ENCODE measurements around the gene DTYMK.

The DTYMK gene

GRCh38 chr2:241686324-241686649, 328 bp downstream of the DTYMK start:
- Mint-ChIP-seq H3K27ac (peak overlapping the region; percentile 87), H3K9me3 (no peaks in the 10 kb centered on the region), H3K4me3 (peak overlapping the region; percentile 95), H3K4me1 (peaks cover 36% of the 10 kb centered on the region), H3K36me3 (peaks cover 3% of the 10 kb centered on the region), H3K27me3 (no peaks in the 10 kb centered on the region)

DNA sequence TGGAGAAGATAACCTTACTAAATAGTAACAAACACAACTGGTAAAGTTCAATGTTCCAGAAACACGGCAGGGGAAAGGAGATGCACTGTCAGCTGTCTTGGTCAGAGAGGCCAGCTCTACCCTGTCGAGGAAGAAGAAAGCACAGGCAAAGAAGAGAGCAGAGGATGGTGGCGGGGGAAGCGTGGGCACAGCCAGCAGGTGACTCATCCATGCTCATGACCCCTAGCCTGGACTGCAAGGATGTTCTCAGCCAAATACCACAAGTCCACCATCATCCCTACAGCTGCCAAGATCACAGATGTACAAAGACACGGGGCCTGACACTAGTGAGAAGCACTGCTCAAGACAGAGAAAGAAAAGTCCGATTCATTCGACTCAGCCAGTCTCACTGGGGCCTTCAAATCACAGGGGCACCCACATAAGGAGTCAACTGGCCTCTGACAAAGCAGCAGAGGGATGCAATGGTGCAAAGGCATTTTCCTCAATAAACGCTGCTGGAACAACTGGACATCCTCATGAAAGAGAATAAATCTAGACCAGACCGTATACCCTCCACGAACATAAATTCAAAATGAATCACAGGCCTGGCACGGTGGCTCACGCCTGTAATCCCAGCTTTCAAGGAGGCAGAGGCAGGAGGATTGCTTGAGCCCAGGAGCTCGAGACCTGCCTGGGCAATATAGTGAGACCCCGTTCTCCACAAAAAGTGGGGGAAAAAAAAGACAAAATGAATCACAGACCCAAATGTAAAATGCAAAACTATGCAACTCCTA, 5.6 kb downstream of the DTYMK start:
- Mint-ChIP-seq H3K4me3 (no peak overlapping the region), H3K36me3 (peaks cover 6% of the 10 kb centered on the region), H3K4me1 (peaks cover 25% of the 10 kb centered on the region), H3K9me3 (no peaks in the 10 kb centered on the region), H3K27ac (peak overlapping the region; percentile 1), H3K27me3 (no peaks in the 10 kb centered on the region)

DNA sequence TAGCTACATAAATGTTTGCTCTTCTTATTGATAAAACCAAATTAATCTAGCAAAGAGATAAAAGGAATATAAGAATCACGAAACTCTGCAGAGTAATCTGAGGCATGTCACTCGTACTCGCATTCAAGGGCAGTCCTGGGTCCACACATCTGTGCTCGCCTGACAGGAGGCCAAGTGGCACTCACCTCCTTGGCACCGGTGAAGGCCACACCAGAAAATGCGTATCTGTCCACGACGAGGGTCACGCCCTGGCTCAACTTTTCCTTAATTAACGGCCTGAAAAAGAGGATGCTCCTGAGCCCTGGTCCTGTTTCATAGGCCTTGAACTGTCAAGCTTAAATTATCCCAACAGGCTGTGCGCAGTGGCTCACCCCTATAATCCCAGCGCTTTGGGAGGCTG, 6.6 kb downstream of the DTYMK start:
- peaks cover 6% of the 10 kb centered on the region for H3K36me3 Mint-ChIP-seq
- no peaks in the 10 kb centered on the region for H3K27me3 Mint-ChIP-seq
- H3K9me3 Mint-ChIP-seq: no peaks in the 10 kb centered on the region
- H3K4me3 Mint-ChIP-seq: no peak overlapping the region
- H3K4me1 Mint-ChIP-seq: peaks cover 19% of the 10 kb centered on the region
- no peak overlapping the region for H3K27ac Mint-ChIP-seq

DNA sequence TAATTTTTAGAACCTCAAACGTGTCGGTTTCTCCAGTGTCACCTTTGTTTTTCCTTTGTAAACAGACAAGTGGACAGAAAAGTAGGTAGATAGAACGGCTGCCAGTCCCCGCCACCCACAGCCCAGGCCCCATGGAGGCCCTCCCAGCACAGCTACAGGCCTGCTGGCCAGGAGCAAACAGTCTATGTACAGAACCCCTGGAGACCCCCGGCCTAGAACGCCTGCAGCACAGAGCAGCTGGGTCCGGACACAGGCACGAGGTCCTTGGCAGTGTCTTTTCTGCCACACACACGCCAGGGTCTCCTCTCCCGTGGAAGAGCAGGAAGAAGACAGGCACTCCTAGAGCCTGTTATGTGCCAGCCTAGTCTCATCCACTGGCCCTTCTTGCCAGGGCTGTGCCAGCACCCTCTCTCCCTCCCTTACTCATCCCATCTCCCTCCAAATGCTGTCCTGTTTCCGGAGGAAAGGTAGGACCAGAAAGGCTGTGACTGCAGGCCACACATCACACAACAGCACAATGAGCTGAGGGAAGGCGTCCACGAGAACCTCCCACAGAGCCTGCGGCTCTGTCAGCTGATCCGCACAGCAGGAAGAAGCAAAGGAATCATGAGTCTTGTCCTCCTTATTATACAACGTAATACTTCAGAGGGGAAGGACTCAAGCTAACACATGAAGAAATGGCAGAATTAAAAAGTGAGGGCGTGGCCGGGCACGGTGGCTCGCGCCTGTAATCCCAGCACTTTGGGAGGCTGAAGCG, 7.7 kb downstream of the DTYMK start:
- Mint-ChIP-seq H3K27ac (peak overlapping the region; percentile 23), H3K9me3 (no peaks in the 10 kb centered on the region), H3K4me1 (peaks cover 10% of the 10 kb centered on the region), H3K36me3 (peaks cover 2% of the 10 kb centered on the region), H3K27me3 (no peaks in the 10 kb centered on the region), H3K4me3 (no peak overlapping the region)

GRCh38 chr2:241678307-241678706, 8.3 kb downstream of the DTYMK start:
- Mint-ChIP-seq H3K27ac (no peak overlapping the region), H3K4me3 (no peak overlapping the region), H3K4me1 (peaks cover 8% of the 10 kb centered on the region), H3K36me3 (peaks cover 2% of the 10 kb centered on the region), H3K27me3 (no peaks in the 10 kb centered on the region), H3K9me3 (no peaks in the 10 kb centered on the region)

GRCh38 chr2:241677392-241677791, 9.2 kb downstream of the DTYMK start:
- Mint-ChIP-seq H3K27ac (no peak overlapping the region), H3K4me1 (peaks cover 8% of the 10 kb centered on the region), H3K27me3 (no peaks in the 10 kb centered on the region), H3K4me3 (no peak overlapping the region), H3K9me3 (no peaks in the 10 kb centered on the region), H3K36me3 (peaks cover 2% of the 10 kb centered on the region)

GRCh38 chr2:241676665-241677064, 9.9 kb downstream of the DTYMK start:
- H3K27ac Mint-ChIP-seq: no peak overlapping the region

DNA sequence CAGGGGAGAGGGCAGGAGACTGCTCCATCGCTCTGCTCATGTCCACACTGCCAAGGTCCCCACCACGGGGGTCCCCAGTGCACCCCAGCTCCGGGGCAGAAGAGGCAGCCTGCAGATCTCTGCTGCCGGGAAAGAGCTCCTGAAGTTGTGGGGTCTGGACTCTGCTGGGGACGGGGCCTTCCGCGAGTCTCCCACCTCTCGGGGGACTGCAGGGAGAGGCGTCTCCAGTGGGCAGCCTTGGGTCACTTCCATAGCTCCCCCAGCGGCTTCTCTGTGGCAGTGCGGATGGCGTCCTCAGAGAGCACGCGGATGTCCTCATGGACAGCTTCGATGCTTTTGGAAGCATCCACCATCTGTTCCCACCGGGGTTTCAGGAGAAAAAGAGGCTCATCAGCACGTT, 10.7 kb downstream of the DTYMK start:
- Mint-ChIP-seq H3K4me3 (no peak overlapping the region), H3K27ac (no peak overlapping the region), H3K9me3 (no peaks in the 10 kb centered on the region), H3K27me3 (no peaks in the 10 kb centered on the region), H3K36me3 (peaks cover 4% of the 10 kb centered on the region), H3K4me1 (peaks cover 4% of the 10 kb centered on the region)

More at GRCh38 chr2:241676665-241677064, 9.9 kb downstream of the DTYMK start:
- Mint-ChIP-seq H3K4me3 (no peak overlapping the region), H3K27me3 (no peaks in the 10 kb centered on the region), H3K4me1 (peaks cover 8% of the 10 kb centered on the region), H3K9me3 (no peaks in the 10 kb centered on the region), H3K36me3 (peaks cover 2% of the 10 kb centered on the region)

- H3K4me1 Mint-ChIP-seq: no peaks in the 10 kb centered on the region
- peaks cover 4% of the 10 kb centered on the region for H3K36me3 Mint-ChIP-seq
- no peak overlapping the region for H3K27ac Mint-ChIP-seq
- H3K27me3 Mint-ChIP-seq: no peaks in the 10 kb centered on the region
- no peaks in the 10 kb centered on the region for H3K9me3 Mint-ChIP-seq
- no peak overlapping the region for H3K4me3 Mint-ChIP-seq
Measured at GRCh38 chr2:241673797-241674725, 12.6 kb downstream of the DTYMK start.

DNA sequence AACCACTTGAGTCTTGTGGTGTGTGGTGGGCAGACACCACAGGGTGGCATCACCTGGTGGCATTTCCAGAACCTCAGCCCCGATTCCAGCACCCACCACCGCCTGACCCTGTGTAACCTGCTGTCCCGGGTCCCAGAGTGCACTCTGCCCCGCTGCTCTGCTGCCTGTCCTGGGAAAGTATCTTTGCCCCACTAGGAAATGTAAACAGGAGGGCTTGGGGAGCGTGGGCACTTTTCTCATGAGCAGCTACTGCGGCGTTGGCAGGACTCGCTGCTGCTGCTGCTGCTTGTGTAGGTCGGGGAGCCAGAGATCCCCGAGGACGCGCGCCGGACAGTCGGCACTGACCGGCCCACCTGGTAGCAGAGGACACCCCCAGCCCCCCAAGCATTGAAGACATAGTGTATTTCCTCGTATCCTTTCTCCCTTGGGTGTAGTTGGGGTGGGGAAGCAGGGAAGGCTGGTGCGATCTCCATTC, 13.4 kb downstream of the DTYMK start:
- H3K36me3 Mint-ChIP-seq: peaks cover 4% of the 10 kb centered on the region
- no peak overlapping the region for H3K27ac Mint-ChIP-seq
- H3K27me3 Mint-ChIP-seq: no peaks in the 10 kb centered on the region
- H3K9me3 Mint-ChIP-seq: no peaks in the 10 kb centered on the region
- H3K4me1 Mint-ChIP-seq: no peaks in the 10 kb centered on the region
- no peak overlapping the region for H3K4me3 Mint-ChIP-seq

DNA sequence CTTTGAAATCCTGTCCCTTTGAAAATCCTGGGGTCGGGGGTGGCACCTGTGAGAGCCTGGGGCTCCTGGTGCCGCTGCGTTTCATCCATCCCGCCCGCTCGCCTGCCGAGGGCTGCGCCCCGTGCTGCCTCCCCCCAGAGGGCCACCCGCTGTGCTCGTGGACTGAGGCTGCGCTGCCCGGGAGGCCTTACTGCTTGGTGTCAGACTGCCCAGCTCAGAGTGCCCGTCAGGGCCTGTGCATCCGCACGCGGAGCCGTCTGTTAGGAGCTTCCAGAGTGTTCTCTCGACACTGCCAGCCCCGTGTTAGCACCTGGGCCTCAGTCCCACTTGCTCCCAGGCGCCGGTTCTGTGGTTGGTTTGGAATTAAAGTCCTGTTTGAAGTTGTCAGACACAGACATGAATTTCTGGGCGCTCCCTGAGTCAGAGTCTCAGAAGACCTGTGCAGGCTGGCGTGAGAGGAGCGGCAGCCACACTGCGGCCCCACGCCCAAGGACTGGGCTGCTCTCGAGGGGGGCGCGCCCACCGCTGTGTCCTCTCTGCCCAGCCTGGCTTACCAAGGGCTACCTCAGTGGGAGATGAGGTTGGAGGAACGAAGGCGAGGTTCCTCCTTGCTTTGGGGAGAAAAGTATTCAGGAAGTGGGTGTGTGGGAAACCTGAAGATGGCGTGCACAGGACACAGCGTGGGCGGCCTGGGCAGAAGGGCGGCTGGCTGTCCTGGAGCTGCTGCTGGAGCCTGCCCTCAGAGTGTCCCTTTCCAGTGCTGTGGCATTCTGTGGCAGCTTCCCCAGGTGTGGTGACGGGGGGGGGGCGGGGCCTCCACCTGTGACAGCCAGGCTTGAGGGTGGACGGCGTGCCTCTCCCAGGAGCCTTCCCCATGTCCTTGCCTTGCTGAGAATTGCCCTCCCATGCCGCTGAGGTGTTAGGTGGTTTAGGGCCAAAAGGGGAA, 14.1 kb downstream of the DTYMK start:
- Mint-ChIP-seq H3K27me3 (no peaks in the 10 kb centered on the region), H3K36me3 (peaks cover 4% of the 10 kb centered on the region), H3K4me1 (no peaks in the 10 kb centered on the region), H3K9me3 (no peaks in the 10 kb centered on the region), H3K4me3 (no peak overlapping the region), H3K27ac (no peak overlapping the region)

GRCh38 chr2:241671457-241672240, 15.0 kb downstream of the DTYMK start:
- H3K27me3 Mint-ChIP-seq: no peaks in the 10 kb centered on the region

GRCh38 chr2:241670333-241671110, 16.1 kb downstream of the DTYMK start:
- H3K4me1 Mint-ChIP-seq: no peaks in the 10 kb centered on the region
- H3K9me3 Mint-ChIP-seq: no peaks in the 10 kb centered on the region
- H3K27me3 Mint-ChIP-seq: no peaks in the 10 kb centered on the region
- no peak overlapping the region for H3K27ac Mint-ChIP-seq
- H3K4me3 Mint-ChIP-seq: no peak overlapping the region
- H3K36me3 Mint-ChIP-seq: peaks cover 6% of the 10 kb centered on the region

More at GRCh38 chr2:241671457-241672240, 15.0 kb downstream of the DTYMK start:
- peaks cover 6% of the 10 kb centered on the region for H3K36me3 Mint-ChIP-seq
- no peak overlapping the region for H3K4me3 Mint-ChIP-seq
- H3K9me3 Mint-ChIP-seq: no peaks in the 10 kb centered on the region
- no peak overlapping the region for H3K27ac Mint-ChIP-seq
- no peaks in the 10 kb centered on the region for H3K4me1 Mint-ChIP-seq

All from activated naive CD4-positive, alpha-beta T cell treated with anti-CD3 and anti-CD28 coated beads, Interleukin-2, amount 50 U/mL, for 24 hours (primary cell).